ENCODE measurements around the gene ARPC5L.
"Not testable (repeated sequence)": the region's sequence is repeated elsewhere in the genome, so short reads cannot be mapped to it uniquely, and the experiment has no call there.

ARPC5L gene

DNA sequence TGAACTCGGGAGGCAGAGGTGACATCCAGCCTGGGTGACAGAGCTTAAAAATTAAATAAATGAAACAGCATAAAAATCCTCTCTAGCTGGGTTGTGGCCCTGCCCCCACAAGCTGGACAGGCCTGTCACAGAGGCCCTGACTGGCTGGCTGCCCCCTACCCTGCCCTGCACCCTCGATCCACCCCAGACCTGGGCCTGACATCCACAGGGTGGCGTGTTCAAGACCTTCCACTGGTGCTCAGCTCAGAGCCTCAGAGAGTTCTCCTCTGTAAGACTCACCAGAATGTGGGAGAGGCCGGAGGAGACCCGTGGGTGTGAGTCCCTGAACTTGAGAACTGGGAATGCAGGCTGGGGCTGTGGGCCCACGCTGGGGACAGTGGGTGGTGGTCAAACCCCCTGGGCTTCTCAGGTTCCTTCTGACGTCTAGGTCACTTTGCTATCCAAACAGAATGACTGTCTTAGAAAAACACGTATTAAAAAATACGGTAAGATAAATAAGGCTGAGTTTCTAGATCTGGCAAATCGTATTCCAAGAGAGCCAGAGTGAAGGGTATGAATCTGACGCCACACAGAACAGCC, 18.4 kb upstream of the ARPC5L start:
- TF ChIP-seq CTCF (conservative IDR thresholded peaks at IDR 0.05; ENCODE audit: low read depth, low read length) = no peak
- no peak overlapping the region for H3K4me3 ChIP-seq (ENCODE audit: low read depth, low read length)
- DNase-seq (ENCODE audit: low read depth) = peak; percentile 41

- DNase-seq (ENCODE audit: low read depth) = no peak
- H3K4me3 ChIP-seq (ENCODE audit: low read depth, low read length) = no peak overlapping the region
- TF ChIP-seq CTCF (conservative IDR thresholded peaks at IDR 0.05; ENCODE audit: low read depth, low read length) = no peak
These were observed 17.6 kb upstream of the ARPC5L start for GRCh38 chr9:124844291-124844690.

GRCh38 chr9:124846467-124846866, 15.5 kb upstream of the ARPC5L start:
- not testable (repeated sequence) for H3K4me3 ChIP-seq (ENCODE audit: low read depth, low read length); DNase-seq (ENCODE audit: low read depth)

DNA sequence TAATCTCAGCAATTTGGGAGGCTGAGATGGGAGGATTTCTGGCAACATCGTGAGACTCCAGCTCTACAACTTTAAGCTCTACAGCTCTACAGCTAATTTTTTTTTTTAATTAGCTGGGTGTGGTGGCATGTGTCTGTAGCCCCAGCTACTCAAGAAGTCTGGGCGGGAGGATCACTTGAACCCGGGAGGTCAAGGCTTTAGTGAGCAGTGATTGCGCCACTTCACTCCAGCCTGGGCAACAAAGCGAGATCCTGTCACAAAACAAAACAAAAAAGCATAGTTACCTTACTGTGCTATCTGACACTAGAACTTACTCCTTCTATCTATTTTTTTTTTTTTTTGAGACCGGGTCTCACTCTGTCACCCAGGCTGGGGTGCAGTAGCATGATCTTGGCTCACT, 15.0 kb upstream of the ARPC5L start:
- DNase-seq (ENCODE audit: low read depth) = no peak
- H3K4me3 ChIP-seq (ENCODE audit: low read depth, low read length) = no peak overlapping the region
- TF ChIP-seq CTCF (conservative IDR thresholded peaks at IDR 0.05; ENCODE audit: low read depth, low read length) = no peak

- no peak overlapping the region for H3K4me3 ChIP-seq (ENCODE audit: low read depth, low read length)
- DNase-seq (ENCODE audit: low read depth) = peak; percentile 87
- no peak for TF ChIP-seq CTCF (conservative IDR thresholded peaks at IDR 0.05; ENCODE audit: low read depth, low read length)
These were observed 12.1 kb upstream of the ARPC5L start for GRCh38 chr9:124849801-124850200.

DNA sequence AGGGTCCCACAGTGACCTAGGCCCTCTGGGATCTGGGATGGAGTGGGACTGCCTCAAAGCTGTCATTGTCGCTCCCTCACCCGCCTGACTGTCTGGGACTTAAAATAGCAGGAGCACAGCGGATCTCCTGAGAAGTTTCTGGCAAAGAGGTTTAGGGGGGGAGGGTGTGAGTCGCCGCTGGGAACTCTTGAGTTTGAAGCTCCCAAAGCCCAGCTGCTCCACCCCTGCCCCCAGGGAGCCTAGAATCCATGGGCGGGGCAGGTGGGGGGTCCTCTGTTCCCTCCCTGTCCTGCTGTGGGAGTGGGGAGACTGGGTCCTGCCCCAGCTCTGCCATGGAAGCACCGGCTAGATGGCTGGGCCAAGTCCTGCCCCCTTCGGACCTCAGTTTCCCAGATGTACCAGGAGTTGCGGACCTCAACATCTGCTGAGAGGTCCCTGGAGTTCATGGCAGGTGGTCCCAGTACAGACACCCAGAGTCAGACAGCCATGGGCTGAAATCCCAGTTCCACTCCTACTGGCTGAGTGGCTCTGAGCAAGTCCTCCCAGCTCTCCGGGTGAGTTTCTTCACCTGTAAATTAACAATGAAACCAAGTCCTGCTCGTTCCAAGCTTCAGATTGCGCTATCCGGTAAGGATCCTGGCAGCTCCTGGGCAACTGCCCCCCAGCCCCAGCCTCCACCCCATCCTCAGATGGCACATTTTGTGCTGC, 9.7 kb upstream of the ARPC5L start:
- DNase-seq (ENCODE audit: low read depth) = no peak
- TF ChIP-seq CTCF (conservative IDR thresholded peaks at IDR 0.05; ENCODE audit: low read depth, low read length) = no peak
- no peak overlapping the region for H3K4me3 ChIP-seq (ENCODE audit: low read depth, low read length)

- TF ChIP-seq CTCF (conservative IDR thresholded peaks at IDR 0.05; ENCODE audit: low read depth, low read length) = peak; percentile 77
- DNase-seq (ENCODE audit: low read depth) = peak; percentile 83
- peak within 1 kb of the TSS; percentile 63 for H3K4me3 ChIP-seq (ENCODE audit: low read depth, low read length)
These were observed 8.9 kb upstream of the ARPC5L start, which contains the start of gene WDR38 for GRCh38 chr9:124852829-124853531. Gene WDR38 (plus strand): TSS chr9:124853460. CDS start chr9:124853532, 72 bp downstream.

Measured in choroid plexus epithelial cell (primary cell).